SK-N-SH treated with all-trans-retinoic acid at 6 μM for 48 hours (cell line): ENCODE results near the gene MCHR1.

ENCODE experiments used
- ATAC-seq: fragments of 200-7000 bp; cut with Tn5 transposase; 3 replicates; pipeline ENCODE4 v1.9.1; 2020; ENCODE audit warnings: mild to moderate bottlenecking, moderate library complexity
- ARNTL ChIP-seq: fragments of 450-650 bp; formaldehyde crosslinking; IDR thresholded peaks from 2 replicates; pipeline ENCODE4 v1.5.0; 2020; ENCODE audit warnings: low read depth, mild to moderate bottlenecking, moderate library complexity, borderline replicate concordance
- CSDC2 ChIP-seq: fragments of 250-450 bp; sonication (Bioruptor Pico); IDR thresholded peaks from 2 replicates; pipeline ENCODE4 v1.5.0; 2020; ENCODE audit warnings: mild to moderate bottlenecking, moderate library complexity
- ESRRG ChIP-seq: fragments of 250-450 bp; sonication (Bioruptor Pico); IDR thresholded peaks from 2 replicates; pipeline ENCODE4 v1.6.1; 2021; ENCODE audit warnings: mild to moderate bottlenecking
- GLIS3 ChIP-seq: fragments of 250-450 bp; sonication (Bioruptor Pico); IDR thresholded peaks from 2 replicates; pipeline ENCODE4 v1.5.0; 2020; ENCODE audit warnings: mild to moderate bottlenecking, moderate library complexity
- ISL1 ChIP-seq: fragments of 250-450 bp; sonication (Bioruptor Pico); IDR thresholded peaks from 2 replicates; pipeline ENCODE4 v2.1.2; 2022; ENCODE audit warnings: mild to moderate bottlenecking, moderate library complexity
- PPARA ChIP-seq: fragments of 250-450 bp; sonication (Bioruptor Pico); IDR thresholded peaks from 2 replicates; pipeline ENCODE4 v1.5.0; 2020; ENCODE audit warnings: mild to moderate bottlenecking, borderline replicate concordance
- RARB ChIP-seq: fragments of 250-450 bp; sonication (Bioruptor Pico); IDR thresholded peaks from 2 replicates; pipeline ENCODE4 v1.8.0; 2021; ENCODE audit warnings: mild to moderate bottlenecking, moderate library complexity
- SNAI2 ChIP-seq: fragments of 250-450 bp; sonication (Bioruptor Pico); IDR thresholded peaks from 2 replicates; pipeline ENCODE4 v1.5.0; 2020; ENCODE audit warnings: mild to moderate bottlenecking, moderate library complexity
- TCF4 ChIP-seq: fragments of 250-450 bp; sonication (Bioruptor Pico); IDR thresholded peaks from 2 replicates; pipeline ENCODE4 v1.8.0; 2021; ENCODE audit warnings: mild to moderate bottlenecking, moderate library complexity, borderline replicate concordance
- TOX ChIP-seq: fragments of 250-450 bp; sonication (Bioruptor Pico); IDR thresholded peaks from 2 replicates; pipeline ENCODE4 v1.8.0; 2021; ENCODE audit warnings: mild to moderate bottlenecking, moderate library complexity, borderline replicate concordance
- ZFP3 ChIP-seq: fragments of 250-450 bp; sonication (Bioruptor Pico); IDR thresholded peaks from 2 replicates; pipeline ENCODE4 v1.5.0; 2020; ENCODE audit warnings: mild to moderate bottlenecking, moderate library complexity
- ZFP30 ChIP-seq: fragments of 450-650 bp; formaldehyde crosslinking; IDR thresholded peaks from 2 replicates; pipeline ENCODE4 v1.5.0; 2022; ENCODE audit warnings: mild to moderate bottlenecking, moderate library complexity
- ZNF565 ChIP-seq: fragments of 450-650 bp; formaldehyde crosslinking; conservative IDR thresholded peaks from 2 replicates; pipeline ENCODE4 v1.5.0; 2020; ENCODE audit warnings: low read depth, mild to moderate bottlenecking, moderate library complexity
- ZNF70 ChIP-seq: fragments of 450-650 bp; formaldehyde crosslinking; IDR thresholded peaks from 2 replicates; pipeline ENCODE4 v1.5.0; 2020; ENCODE audit warnings: mild to moderate bottlenecking, moderate library complexity
- ZNF8 ChIP-seq: fragments of 450-650 bp; formaldehyde crosslinking; IDR thresholded peaks from 2 replicates; pipeline ENCODE4 v1.5.0; 2020; ENCODE audit warnings: mild to moderate bottlenecking, moderate library complexity
- TF ChIP-seq, protein P1 (sequence below): fragments of 250-450 bp; sonication (Bioruptor Pico); IDR thresholded peaks from 2 replicates; pipeline ENCODE4 v1.5.1; 2021; ENCODE audit warnings: mild to moderate bottlenecking, moderate library complexity
- TF ChIP-seq, protein P2 (sequence below): fragments of 250-450 bp; sonication (Bioruptor Pico); IDR thresholded peaks from 2 replicates; pipeline ENCODE4 v1.5.1; 2020; ENCODE audit warnings: low read depth, mild to moderate bottlenecking, moderate library complexity
- TF ChIP-seq, protein P3 (sequence below): fragments of 250-450 bp; sonication (Bioruptor Pico); IDR thresholded peaks from 2 replicates; pipeline ENCODE4 v1.8.0; 2021; ENCODE audit warnings: low read depth, mild to moderate bottlenecking, moderate library complexity, borderline replicate concordance
- TF ChIP-seq, protein P4 (sequence below): fragments of 250-450 bp; sonication (Bioruptor Pico); IDR thresholded peaks from 2 replicates; pipeline ENCODE4 v1.5.0; 2020; ENCODE audit warnings: mild to moderate bottlenecking, moderate library complexity
- TF ChIP-seq, protein P5 (sequence below): fragments of 250-450 bp; sonication (Bioruptor Pico); IDR thresholded peaks from 2 replicates; pipeline ENCODE4 v1.8.0; 2020; ENCODE audit warnings: mild to moderate bottlenecking, moderate library complexity, borderline replicate concordance

The MCHR1 gene

DNA sequence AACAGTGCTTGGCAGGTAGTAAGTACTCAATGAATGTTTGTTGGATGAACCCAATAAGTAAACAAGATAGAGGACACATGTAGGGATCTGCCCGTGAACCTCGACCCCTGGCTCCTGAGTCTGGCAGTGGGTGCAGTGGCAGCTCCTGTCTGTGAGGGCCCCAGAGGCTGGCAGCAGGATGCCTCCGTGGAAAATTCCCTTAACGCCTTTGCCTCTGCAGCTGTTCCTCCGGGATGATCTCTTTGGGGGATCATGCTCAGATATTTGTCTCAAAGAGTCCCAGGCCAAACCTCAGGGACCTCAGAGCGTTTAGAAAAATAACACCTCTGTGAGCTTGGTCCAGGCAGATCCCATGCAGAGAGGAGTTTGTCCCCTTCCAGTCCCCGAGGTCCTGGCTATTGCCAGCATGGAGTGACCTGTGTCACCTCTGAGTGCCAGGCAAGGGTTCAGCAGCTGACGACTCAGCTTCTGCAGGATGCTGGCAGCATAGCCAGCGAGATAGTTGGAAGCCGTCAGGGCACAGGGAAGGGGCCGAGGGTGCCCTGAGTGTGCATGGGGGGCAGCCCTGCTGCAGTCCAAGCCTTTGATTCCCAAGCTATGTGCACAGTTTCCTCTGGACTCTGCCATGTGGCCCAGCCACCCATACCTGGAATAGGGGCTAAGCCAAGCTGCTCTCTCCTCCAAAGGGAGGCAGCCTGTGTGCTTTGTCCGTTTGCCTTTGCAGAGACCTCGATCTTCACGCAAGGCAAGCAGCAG is 613 bp upstream of the MCHR1 start:
- ATAC-seq: no peak
- TF ChIP-seq, protein P1, sequence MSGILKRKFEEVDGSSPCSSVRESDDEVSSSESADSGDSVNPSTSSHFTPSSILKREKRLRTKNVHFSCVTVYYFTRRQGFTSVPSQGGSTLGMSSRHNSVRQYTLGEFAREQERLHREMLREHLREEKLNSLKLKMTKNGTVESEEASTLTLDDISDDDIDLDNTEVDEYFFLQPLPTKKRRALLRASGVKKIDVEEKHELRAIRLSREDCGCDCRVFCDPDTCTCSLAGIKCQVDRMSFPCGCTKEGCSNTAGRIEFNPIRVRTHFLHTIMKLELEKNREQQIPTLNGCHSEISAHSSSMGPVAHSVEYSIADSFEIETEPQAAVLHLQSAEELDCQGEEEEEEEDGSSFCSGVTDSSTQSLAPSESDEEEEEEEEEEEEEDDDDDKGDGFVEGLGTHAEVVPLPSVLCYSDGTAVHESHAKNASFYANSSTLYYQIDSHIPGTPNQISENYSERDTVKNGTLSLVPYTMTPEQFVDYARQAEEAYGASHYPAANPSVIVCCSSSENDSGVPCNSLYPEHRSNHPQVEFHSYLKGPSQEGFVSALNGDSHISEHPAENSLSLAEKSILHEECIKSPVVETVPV (CRISPR knock-in tag): no peak
- TF ChIP-seq TOX (no peak), ZFP30 (no peak), ARNTL (no peak), CSDC2 (CRISPR knock-in tag) (no peak), RARB (CRISPR knock-in tag) (no peak), GLIS3 (CRISPR knock-in tag) (no peak), ZNF70 (CRISPR knock-in tag) (no peak), ISL1 (no peak), ZFP3 (no peak), ESRRG (CRISPR knock-in tag) (no peak), TCF4 (CRISPR knock-in tag) (no peak), SNAI2 (CRISPR knock-in tag) (no peak)
- TF ChIP-seq, protein P2, sequence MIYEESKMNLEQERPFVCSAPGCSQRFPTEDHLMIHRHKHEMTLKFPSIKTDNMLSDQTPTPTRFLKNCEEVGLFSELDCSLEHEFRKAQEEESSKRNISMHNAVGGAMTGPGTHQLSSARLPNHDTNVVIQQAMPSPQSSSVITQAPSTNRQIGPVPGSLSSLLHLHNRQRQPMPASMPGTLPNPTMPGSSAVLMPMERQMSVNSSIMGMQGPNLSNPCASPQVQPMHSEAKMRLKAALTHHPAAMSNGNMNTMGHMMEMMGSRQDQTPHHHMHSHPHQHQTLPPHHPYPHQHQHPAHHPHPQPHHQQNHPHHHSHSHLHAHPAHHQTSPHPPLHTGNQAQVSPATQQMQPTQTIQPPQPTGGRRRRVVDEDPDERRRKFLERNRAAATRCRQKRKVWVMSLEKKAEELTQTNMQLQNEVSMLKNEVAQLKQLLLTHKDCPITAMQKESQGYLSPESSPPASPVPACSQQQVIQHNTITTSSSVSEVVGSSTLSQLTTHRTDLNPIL (CRISPR knock-in tag): no peak
- TF ChIP-seq, protein P3, sequence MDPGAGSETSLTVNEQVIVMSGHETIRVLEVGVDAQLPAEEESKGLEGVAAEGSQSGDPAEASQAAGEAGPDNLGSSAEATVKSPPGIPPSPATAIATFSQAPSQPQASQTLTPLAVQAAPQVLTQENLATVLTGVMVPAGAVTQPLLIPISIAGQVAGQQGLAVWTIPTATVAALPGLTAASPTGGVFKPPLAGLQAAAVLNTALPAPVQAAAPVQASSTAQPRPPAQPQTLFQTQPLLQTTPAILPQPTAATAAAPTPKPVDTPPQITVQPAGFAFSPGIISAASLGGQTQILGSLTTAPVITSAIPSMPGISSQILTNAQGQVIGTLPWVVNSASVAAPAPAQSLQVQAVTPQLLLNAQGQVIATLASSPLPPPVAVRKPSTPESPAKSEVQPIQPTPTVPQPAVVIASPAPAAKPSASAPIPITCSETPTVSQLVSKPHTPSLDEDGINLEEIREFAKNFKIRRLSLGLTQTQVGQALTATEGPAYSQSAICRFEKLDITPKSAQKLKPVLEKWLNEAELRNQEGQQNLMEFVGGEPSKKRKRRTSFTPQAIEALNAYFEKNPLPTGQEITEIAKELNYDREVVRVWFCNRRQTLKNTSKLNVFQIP (CRISPR knock-in tag): no peak
- TF ChIP-seq, all 23 proteins: peak for 0

DNA sequence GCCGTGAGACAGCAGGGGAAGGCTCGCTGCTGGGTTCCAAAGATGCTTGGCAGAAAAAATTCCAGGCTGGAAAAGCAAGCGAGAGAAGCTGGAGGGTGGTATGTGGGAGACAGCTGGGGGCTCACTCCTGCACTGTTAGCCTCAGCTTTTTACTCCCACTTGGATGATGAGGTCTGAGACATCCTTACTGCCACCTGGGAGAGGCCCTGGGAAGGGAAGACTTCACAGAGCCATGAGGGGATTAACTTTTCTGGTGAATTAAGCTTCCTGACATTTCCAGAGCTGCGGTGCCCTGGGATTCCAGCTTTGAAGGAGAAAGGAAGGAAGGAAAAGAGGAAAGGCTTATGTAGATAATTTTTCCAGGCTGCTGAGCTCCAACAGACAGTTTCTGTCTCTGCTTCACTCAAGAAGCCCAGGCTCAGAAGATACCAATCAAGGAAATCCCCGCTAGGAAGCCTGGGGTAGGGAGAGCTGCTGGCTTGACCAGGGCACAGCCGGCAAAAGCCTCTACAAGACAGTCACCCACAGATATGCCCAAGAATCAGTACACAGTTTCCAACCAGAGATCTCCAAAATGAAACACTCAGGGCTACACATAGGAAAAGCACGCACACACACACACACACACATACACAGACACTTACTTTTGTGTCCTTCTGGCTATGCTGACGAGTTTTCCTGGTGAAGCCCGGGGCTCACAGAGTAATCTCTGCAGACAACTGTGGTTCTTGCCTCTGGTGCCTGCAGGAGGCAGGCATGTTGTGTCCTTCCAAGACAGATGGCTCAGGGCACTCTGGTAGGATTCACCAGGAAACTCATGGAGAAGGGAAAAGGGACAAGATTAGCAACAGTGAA is 907 bp downstream of the MCHR1 start:
- no peak for TF ChIP-seq ZFP3
- TF ChIP-seq RARB (CRISPR knock-in tag): no peak
- TF ChIP-seq GLIS3 (CRISPR knock-in tag): no peak
- TF ChIP-seq, protein P4, sequence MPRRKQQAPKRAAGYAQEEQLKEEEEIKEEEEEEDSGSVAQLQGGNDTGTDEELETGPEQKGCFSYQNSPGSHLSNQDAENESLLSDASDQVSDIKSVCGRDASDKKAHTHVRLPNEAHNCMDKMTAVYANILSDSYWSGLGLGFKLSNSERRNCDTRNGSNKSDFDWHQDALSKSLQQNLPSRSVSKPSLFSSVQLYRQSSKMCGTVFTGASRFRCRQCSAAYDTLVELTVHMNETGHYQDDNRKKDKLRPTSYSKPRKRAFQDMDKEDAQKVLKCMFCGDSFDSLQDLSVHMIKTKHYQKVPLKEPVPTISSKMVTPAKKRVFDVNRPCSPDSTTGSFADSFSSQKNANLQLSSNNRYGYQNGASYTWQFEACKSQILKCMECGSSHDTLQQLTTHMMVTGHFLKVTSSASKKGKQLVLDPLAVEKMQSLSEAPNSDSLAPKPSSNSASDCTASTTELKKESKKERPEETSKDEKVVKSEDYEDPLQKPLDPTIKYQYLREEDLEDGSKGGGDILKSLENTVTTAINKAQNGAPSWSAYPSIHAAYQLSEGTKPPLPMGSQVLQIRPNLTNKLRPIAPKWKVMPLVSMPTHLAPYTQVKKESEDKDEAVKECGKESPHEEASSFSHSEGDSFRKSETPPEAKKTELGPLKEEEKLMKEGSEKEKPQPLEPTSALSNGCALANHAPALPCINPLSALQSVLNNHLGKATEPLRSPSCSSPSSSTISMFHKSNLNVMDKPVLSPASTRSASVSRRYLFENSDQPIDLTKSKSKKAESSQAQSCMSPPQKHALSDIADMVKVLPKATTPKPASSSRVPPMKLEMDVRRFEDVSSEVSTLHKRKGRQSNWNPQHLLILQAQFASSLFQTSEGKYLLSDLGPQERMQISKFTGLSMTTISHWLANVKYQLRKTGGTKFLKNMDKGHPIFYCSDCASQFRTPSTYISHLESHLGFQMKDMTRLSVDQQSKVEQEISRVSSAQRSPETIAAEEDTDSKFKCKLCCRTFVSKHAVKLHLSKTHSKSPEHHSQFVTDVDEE (CRISPR knock-in tag): no peak
- TF ChIP-seq ISL1: no peak
- no peak for TF ChIP-seq ARNTL
- TF ChIP-seq TCF4 (CRISPR knock-in tag): no peak
- TF ChIP-seq, protein P2 (CRISPR knock-in tag): no peak
- TF ChIP-seq, protein P5, sequence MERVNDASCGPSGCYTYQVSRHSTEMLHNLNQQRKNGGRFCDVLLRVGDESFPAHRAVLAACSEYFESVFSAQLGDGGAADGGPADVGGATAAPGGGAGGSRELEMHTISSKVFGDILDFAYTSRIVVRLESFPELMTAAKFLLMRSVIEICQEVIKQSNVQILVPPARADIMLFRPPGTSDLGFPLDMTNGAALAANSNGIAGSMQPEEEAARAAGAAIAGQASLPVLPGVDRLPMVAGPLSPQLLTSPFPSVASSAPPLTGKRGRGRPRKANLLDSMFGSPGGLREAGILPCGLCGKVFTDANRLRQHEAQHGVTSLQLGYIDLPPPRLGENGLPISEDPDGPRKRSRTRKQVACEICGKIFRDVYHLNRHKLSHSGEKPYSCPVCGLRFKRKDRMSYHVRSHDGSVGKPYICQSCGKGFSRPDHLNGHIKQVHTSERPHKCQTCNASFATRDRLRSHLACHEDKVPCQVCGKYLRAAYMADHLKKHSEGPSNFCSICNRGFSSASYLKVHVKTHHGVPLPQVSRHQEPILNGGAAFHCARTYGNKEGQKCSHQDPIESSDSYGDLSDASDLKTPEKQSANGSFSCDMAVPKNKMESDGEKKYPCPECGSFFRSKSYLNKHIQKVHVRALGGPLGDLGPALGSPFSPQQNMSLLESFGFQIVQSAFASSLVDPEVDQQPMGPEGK (CRISPR knock-in tag): no peak
- no peak for TF ChIP-seq PPARA (CRISPR knock-in tag)
- no peak for TF ChIP-seq ZFP30
- no peak for TF ChIP-seq ZNF70 (CRISPR knock-in tag)
- no peak for TF ChIP-seq SNAI2 (CRISPR knock-in tag)
- no peak for TF ChIP-seq ZNF565 (CRISPR knock-in tag)
- no peak for TF ChIP-seq ZNF8 (CRISPR knock-in tag)
- no peak for TF ChIP-seq TOX
- TF ChIP-seq, protein P1 (CRISPR knock-in tag): no peak
- TF ChIP-seq ESRRG (CRISPR knock-in tag): no peak
- no peak for ATAC-seq
